Uterus (tissue), 2 donors: Measurements from ENCODE around the gene ANAPC16.

Experiments
- POLR2A ChIP-seq, 2 donors: fragments of 450-650 bp; IDR thresholded peaks; one replicate each; pipeline ENCODE4 v1.6.1; 2016; ENCODE audit warnings: antibody characterized with exemption in 2 of 2, mild to moderate bottlenecking in 1 of 2, moderate library complexity in 1 of 2
- TF ChIP-seq, protein P1 (sequence below), 4 experiments: fragments of 200-600 bp in 2 of 4; fragments of 450-650 bp in 2 of 4; sonication (generic) in 2 of 4; IDR thresholded peaks; one replicate each; pipeline ENCODE4 v1.5.1; 2016 to 2019; ENCODE audit warnings: antibody characterized with exemption in 4 of 4, mild to moderate bottlenecking in 2 of 4, moderate library complexity in 1 of 4

DNA sequence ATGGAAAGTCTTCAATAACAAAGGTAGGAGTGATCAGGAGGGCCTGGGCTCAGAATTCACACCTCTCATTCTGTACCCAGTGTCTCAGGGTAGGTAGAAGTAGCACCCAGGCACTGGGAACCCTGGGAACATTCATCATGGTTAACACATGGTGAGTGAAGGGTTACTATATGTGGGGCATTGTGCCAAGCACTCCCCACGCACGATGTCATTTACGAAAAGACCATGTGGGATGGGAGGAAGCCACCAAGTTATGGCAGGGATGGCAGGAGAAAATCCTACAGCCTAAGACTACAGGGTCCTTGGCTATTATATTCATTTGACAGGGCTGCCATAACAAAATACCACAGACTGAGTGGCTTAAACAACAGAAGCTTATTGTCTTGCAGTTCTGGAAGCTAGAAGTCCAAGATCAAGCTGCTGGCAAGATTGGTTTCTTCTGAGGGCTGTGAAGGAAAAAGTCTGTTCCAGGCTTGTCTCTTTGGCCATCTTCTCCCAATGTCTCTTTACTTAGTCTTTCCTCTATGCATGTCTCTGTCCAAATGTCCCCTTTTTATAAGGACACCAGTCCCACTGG lies 30.2 kb downstream of the ANAPC16 start:
- TF ChIP-seq POLR2A (IDR thresholded peaks at IDR 0.05), result no peak
- TF ChIP-seq, protein P1, sequence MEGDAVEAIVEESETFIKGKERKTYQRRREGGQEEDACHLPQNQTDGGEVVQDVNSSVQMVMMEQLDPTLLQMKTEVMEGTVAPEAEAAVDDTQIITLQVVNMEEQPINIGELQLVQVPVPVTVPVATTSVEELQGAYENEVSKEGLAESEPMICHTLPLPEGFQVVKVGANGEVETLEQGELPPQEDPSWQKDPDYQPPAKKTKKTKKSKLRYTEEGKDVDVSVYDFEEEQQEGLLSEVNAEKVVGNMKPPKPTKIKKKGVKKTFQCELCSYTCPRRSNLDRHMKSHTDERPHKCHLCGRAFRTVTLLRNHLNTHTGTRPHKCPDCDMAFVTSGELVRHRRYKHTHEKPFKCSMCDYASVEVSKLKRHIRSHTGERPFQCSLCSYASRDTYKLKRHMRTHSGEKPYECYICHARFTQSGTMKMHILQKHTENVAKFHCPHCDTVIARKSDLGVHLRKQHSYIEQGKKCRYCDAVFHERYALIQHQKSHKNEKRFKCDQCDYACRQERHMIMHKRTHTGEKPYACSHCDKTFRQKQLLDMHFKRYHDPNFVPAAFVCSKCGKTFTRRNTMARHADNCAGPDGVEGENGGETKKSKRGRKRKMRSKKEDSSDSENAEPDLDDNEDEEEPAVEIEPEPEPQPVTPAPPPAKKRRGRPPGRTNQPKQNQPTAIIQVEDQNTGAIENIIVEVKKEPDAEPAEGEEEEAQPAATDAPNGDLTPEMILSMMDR (IDR thresholded peaks at IDR 0.05), result no peak
